HG03135 (cell line): ENCODE measurements around the gene NOXA1.

ENCODE experiments used
- ATAC-seq: cut with Tn5 transposase; IDR thresholded peaks from one replicate; pipeline ENCODE4 v1.9.1; 2021; ENCODE audit warnings: mild to moderate bottlenecking, moderate library complexity; ENCODE audit not compliant: unreplicated experiment

Gene NOXA1

GRCh38 chr9:137482094-137482781, 59.0 kb downstream of the NOXA1 start:
- ATAC-seq, result no peak
